HT1080 (cell line): ENCODE data around the gene APOC1. TPM values are rescaled to one million over a fixed set of nuclear protein-coding genes. Genes with fewer than 3 reads are reported as not detected.
A peak's percentile ranks its signal among the peaks of the same experiment; 100 is the strongest.
"Not testable (repeated sequence)": the region's sequence is repeated elsewhere in the genome, so short reads cannot be mapped to it uniquely, and the experiment has no call there.

ENCODE experiments used
- DNase-seq: peaks from one replicate; pipeline ENCODE4 v3.0.0-alpha.2; 2015; ENCODE audit warnings: low read depth
- polyA plus RNA-seq, 2 experiments: library from polyadenylated mRNA; depleted of rRNA; stranded (reverse); fragments of >200 nt; gene quantifications; 2 replicates each; pipeline ENCODE4 v1.2.3, GENCODE V29; 2015
- total RNA-seq: library from RNA; depleted of rRNA; stranded (reverse); fragments of >200 nt; shearing (Covaris generic); gene quantifications from 2 replicates; pipeline ENCODE4 v1.2.3, GENCODE V29; 2014; rRNA removed

Gene APOC1
- 0.37 and 2.7 TPM in 2 replicates for total RNA-seq
- 0.44 and 21.9 TPM in 2 replicates for polyA plus RNA-seq (2015; cell fraction: cytosol; rRNA removed)
- polyA plus RNA-seq (2015; cell fraction: nucleus; rRNA removed) = 0.43 TPM in 1 of 2 replicates, not detected in the other

DNA sequence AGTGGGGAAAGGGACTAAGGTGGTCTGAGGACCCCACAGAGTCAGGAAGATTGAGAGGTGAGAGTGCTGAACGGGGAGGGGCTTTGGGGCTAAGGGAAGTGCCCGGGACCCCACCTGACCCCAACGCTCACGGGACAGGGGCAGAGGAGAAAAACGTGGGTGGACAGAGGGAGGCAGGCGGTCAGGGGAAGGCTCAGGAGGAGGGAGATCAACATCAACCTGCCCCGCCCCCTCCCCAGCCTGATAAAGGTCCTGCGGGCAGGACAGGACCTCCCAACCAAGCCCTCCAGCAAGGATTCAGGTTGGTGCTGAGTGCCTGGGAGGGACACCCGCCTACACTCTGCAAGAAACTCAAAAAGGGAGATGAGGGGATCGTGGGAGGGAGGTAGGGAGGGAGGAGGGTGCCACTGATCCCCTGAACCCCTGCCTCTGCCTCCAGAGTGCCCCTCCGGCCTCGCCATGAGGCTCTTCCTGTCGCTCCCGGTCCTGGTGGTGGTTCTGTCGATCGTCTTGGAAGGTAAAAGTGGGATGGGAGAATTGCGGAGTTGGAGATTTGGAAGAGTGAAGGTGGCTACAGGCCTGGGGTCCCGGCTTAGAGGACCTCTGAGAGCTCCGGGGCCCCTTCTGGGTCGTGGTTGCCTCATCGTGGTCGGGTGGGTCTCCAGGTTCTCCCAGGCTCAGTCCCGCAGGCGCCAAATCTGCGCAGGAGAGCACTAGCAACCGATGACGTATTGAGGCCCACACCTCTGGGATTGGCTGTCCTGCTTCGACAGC lies at the start of gene APOC1:
TSS of gene APOC1 (plus strand) at position 176 of the 774 bp plus-strand sequence. CDS start at position 460, 284 bp downstream.
- DNase-seq = peak; percentile 80

DNA sequence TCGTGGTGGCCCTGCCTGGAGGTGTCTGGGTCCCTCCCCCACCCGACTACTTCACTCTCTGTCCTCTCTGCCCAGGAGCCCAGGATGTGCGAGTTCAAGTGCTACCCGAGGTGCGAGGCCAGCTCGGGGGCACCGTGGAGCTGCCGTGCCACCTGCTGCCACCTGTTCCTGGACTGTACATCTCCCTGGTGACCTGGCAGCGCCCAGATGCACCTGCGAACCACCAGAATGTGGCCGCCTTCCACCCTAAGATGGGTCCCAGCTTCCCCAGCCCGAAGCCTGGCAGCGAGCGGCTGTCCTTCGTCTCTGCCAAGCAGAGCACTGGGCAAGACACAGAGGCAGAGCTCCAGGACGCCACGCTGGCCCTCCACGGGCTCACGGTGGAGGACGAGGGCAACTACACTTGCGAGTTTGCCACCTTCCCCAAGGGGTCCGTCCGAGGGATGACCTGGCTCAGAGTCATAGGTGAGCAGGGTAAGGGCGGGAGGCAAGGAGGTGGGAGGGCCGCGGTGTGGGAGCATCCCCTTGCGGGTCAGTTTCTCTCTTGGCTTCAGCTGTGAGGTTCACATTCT lies 49.1 kb upstream of the APOC1 start:
- DNase-seq = no peak

DNA sequence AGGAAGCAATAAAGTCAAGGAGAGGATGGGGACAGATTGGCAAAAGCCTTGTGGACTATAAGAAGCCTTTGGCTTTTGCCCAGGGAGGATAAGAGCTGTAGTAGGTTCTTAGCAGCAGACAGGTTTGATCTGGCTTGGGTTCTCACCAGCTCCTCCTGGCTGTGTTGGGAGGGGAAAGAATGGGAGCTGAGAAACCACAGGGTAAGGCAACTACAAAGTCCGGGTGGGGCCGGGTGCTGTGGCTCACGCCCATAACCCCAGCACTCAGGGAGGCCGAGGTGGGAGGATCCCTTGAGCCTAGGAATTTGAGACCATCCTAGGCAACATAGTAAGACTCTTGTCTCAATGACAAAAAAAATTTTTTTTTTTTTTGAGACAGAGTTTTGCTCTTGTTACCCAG lies 47.7 kb upstream of the APOC1 start:
- DNase-seq = no peak

DNA sequence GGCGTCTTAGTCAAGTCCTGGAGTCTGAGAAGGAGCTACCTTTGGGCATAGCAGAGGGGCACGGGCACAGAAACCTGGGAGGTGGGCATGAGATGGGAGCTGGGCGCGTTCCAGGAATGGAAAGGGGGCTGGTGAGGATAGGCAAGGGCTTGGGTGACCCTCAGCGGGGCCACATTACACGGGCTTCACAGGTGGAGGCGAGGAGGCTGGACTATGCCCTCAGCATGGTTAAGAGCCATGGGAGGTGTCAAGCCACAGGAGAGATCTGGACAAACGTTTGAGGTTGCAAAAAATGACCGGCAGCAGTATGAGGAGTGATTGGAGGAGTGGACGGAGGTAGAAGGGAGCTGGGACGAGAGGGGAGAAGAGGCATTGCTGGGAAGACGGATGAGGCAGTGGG lies 46.8 kb upstream of the APOC1 start:
- no peak for DNase-seq

DNA sequence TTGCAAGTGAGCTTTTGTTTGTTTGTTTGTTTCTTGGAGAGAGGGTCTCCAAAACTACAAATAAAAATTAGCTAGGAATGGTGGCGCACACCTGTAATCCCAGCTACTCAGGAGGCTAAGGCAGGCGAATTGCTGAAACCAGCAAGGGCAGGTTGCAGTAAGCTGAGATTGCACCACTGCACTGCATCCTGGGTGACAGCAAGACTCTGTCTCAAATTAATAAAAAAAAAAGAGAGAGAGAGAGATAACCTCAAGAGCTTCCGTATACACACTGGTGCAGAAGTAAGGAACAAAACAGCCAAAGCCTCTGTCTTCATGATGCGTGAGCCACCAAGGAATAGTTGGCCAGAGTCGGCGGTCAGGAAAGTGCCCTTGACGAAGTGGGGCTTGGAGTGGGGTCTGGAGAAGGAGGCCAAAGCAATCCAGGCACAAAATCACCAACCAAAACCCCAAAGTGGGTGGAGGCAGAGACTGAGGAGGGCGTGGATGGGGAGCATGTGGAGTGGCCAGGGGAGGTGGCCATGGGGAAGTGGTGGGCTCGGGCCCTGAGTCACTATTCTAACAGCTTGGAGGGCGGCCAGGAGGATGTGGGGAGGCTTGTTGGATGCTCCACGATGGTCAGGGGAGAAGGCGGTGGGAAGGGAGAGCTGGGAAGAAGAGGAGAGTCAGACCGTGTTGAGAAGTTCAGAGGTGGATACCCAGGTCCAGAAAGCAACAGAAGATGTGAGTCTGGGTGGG lies 44.5 kb upstream of the APOC1 start:
- peak; percentile 98 for DNase-seq

DNA sequence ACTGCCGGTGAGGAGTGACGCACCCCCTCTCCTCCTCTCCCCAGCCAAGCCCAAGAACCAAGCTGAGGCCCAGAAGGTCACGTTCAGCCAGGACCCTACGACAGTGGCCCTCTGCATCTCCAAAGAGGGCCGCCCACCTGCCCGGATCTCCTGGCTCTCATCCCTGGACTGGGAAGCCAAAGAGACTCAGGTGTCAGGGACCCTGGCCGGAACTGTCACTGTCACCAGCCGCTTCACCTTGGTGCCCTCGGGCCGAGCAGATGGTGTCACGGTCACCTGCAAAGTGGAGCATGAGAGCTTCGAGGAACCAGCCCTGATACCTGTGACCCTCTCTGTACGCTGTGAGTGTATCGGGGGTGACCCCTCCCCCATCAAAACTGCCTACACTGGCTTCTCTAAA lies 42.6 kb upstream of the APOC1 start:
- no peak for DNase-seq

DNA sequence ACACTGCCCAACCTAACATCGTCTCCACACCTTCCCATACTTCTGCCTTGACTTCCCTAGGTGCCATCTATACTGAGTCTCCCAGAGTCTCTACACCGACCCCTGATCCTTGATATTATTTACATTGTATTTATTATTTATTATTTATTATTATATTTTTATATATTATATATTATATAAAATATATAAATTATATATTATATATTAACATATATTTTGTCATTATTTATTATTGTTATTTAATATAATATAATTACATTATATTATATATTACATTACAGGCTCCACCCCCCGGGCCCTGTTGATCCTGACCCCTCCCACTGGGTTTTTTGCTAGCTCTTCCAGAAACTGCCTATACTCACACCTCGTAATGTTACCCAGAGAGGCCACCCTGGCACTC lies 41.7 kb upstream of the APOC1 start:
- no peak for DNase-seq

DNA sequence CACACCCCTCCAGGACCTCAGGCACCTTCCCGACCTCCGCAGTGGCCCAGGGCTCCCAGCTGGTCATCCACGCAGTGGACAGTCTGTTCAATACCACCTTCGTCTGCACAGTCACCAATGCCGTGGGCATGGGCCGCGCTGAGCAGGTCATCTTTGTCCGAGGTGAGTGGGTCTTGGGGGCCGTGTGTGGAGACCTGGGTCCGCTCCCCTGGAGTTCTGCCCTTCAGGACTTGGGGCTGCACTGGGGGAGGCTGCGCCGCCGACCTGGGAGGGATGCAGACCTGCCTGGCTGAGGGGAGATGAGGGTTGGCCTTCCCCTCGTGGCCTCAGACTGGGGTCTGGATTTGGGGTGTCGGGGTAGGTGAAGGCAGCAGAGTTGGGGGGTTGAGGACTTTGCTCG lies 40.1 kb upstream of the APOC1 start:
- DNase-seq = no peak

DNA sequence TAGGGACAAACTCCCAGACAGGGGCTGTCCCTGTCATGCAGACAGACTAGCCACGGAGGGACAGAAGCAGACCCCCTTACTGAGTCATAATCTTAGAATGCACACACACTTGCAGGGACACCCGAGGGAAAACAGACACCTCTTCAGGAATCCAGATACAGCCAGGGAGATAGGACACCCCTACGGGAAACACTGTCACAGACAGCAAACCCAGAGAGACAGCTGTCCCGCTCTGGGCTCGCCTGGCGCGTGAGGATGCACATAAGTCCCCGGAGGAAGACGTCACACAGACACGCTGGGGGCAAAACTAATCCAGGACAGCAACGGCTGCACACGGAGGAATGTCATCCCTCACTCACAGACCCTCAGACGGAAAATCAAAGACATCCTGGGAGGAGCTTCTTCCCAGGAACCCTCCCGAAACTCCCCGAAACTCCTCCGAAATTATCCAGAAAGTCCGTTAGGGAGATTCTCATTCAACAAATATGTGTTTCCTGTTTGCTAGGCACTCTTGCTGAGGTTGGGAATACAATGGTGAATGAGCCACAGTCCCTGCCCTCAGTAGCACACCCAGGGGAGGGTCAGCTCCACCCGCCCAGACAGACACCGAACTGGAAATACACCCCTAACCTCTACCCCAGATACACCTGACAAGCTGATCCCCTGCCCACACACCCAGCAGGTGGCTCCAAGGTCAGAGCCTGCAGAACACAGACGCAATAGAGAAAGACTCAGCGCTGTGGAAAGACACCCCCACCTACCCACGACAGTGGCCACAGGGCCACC lies 38.5 kb upstream of the APOC1 start:
- DNase-seq = peak; percentile 93

DNA sequence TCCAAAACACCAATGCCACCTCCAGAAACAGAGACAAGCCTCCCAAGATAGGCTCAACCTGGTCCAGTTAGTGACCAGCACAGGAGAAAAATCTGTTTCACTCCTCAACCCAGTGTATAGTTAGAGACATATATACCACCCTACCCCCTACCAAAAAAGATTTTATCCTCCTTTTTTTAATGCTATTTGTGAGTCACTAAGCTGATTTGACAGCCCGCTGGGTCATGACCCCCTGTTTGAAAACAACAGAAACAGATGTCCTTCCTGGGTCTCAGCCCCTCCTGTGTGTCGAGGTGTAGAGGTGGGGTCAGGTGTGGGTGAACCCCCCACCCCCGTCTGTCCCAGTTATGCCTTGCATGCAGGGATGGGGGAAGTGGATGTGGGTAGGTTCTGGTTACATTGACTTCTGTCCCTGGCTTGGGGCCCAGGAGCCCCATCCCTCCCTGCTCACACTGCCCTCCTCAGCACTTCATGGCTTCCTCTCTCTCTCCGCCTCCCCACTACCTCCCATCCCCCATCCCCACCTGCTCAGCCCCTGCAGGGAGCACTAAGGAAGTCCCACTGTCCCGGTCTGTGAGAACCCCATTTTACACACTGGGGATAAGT lies 37.4 kb upstream of the APOC1 start:
- peak; percentile 34 for DNase-seq

DNA sequence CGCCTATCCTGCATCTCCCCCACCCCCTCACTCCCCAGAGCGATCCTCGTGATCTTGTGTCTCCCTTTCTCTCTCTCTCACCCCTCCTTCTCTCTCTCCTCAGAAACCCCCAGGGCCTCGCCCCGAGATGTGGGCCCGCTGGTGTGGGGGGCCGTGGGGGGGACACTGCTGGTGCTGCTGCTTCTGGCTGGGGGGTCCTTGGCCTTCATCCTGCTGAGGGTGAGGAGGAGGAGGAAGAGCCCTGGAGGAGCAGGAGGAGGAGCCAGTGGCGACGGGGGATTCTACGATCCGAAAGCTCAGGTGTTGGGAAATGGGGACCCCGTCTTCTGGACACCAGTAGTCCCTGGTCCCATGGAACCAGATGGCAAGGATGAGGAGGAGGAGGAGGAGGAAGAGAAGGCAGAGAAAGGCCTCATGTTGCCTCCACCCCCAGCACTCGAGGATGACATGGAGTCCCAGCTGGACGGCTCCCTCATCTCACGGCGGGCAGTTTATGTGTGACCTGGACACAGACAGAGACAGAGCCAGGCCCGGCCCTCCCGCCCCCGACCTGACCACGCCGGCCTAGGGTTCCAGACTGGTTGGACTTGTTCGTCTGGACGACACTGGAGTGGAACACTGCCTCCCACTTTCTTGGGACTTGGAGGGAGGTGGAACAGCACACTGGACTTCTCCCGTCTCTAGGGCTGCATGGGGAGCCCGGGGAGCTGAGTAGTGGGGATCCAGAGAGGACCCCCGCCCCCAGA lies 36.1 kb upstream of the APOC1 start:
- no peak for DNase-seq

DNA sequence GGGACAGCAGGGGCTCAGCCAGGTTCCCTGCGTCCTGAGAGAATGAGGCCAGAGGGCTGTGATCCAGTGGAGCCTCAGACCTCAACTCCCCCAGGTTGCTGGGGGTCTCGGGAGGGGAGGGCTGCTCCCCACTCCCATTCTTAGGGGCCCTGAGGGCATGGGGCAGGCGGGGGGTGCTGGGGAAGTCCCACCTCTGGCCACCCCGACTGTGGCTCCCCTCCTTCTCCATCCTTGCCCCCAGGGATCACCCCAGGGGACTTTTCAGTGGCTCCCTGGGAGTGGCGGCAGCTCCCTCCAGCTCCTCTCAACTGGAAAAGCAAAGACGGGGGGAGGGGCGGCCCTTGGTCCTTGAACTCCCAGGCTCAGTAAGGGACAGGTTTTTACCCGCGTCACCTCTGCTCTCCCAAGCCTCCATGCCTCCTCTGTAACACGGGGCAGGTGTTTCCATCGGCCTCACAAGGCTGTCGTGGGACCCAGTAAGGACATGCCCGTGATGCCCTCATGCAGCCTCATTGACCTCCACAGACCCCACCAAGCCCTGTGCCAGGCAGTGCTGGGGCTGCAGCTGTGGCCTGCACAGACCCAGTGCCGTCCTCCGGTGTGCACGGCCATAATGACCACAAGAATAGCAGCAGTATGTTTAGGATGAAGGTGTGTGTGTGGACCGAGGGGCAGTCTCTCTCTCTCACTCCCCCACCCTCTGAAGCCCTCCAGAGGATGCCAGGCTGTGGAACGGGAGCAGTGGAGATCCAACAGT lies 34.9 kb upstream of the APOC1 start:
- no peak for DNase-seq

DNA sequence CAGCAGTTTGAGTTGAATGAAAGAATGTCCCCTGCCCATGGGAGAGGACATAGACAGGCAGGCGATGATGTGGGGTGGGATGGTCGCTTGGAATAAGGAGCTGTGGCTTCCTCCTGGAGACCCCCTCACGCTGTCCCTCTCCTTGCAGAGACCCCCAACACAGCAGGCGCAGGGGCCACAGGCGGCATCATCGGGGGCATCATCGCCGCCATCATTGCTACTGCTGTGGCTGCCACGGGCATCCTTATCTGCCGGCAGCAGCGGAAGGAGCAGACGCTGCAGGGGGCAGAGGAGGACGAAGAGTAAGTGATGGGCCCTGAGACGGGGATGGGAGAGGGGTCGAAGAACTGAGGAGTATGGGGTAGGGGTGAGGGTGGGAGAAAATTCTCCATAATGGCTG lies 32.3 kb upstream of the APOC1 start:
- DNase-seq = no peak

DNA sequence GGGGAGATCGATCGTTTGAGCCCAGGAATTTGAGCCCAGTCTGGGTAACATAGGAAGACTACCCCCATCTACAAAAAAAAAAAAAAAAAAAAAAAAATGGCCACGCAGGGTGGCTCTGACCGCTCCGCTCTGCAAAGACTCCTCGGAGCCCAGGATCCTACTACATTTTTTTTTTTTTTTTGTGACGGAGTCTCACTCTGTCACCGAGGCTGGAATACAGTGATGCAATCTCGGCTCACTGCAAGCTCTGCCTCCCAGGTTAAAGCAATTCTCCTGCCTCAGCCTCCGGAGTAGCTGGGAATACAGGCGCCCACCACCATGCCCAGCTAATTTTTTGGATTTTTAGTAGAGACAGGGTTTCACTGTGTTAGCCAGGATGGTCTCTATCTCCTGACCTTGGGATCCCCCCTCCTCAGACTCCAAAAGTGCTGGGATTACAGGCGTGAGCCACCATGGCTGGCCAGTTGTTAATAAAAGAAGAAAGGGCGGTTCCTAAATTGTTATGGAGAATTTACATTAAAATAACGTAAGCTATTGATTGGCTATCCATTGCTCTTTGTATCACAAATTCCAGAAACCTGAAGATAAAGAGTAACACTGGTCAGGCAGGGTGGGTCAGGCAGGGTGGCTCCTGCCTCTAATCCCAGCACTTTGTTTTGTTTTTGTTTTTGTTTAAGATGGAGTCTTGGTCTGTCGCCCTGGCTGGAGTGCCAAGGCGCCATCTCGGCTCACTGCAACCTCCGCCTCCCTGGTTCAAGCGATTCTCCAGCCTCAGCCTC lies 31.6 kb upstream of the APOC1 start:
- DNase-seq = not testable (repeated sequence)

DNA sequence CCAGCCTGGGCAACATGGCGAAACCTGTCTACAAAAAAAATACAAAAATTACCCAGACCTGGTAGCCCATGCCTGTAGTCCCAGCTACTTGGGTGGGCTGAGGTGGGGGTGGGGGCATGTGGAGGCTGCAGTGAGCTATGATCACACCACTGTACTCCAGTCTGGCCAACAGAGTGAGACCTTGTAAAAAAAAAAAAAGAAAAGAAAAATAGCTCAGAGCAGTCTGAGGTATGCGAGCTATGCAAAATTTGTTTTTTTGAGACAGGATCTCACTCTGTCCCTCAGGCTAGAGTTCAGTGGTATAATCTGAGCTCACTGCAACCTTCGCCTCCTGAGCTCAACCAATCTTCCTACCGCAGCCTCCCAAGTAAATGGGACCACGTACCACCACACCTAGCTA lies 30.5 kb upstream of the APOC1 start:
- no peak for DNase-seq

DNA sequence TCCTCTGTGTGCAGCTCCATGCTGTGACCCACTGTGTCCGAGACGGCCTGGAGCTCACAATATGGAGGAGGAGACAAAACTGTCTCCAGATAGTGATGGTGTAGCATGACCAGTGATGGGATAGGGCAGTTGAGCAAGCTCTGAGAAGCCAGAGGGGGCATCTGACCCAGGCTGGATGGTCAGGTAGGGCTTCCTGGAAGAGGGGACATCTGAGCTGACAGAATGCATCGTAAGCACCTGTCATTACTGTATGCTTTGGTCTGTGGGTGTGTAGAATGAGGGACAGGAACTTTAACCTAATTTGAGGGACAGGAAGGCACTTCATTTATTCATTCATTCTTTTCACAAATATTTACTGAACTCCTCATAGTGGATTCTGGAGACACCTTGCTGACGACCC lies 29.8 kb upstream of the APOC1 start:
- no peak for DNase-seq

DNA sequence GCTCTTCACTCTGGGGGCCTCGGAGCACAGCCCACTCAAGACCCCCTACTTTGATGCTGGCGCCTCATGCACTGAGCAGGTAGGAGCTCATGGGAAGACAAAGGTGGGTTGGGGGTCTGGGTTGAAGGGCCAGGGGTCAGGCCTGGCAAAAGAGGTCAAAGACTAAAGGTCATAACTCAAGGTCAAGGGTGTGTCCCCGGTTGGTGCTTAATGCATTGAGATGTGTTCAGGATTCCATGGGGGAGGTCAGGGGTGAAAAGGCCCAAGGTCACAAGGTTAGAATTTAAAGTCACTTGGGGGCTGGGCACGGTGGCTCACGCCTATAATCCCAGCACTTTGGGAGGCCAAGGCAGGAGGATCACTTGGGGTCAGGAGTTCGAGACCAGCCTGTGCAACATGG lies 28.3 kb upstream of the APOC1 start:
- no peak for DNase-seq

DNA sequence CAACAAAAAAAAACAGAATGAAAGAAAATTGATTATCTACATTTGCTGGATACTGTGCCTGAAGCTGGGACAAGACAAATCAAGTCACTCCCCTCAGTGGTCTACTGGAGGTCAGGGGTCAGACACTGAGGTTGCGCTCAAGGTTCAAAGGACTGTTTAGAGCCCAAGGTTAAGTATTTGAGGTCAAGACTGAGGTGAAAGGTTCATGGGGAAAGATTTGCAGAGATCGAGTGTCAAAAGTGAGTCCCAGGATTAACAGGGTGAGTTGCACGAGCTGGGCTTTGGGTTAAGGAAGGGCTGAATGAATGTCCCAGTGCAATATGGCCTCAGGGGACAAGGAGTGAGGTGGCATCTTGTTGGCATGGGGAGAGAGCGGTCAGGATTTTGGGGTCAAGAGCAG lies 26.8 kb upstream of the APOC1 start:
- DNase-seq = no peak

DNA sequence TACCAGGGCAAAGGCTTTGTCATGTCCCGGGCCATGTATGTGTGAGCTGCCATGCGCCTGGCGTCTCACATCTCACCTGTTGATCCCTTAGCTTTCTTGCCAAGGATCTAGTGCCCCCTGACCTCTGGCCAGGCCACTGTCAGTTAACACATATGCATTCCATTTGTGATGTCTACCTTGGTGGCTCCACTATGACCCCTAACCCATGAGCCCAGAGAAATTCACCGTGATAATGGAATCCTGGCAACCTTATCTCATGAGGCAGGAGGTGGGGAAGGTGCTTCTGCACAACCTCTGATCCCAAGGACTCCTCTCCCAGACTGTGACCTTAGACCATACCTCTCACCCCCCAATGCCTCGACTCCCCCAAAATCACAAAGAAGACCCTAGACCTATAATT lies 26.1 kb upstream of the APOC1 start:
- DNase-seq = not testable (repeated sequence)
